Activated B cell treated with CpG ODN at 0.5 μM for 24 hours (primary cell): ENCODE results near the gene LMO1. TPM values are rescaled to one million over a fixed set of nuclear protein-coding genes. Genes with fewer than 3 reads are reported as not detected.

ENCODE experiments used
- ATAC-seq: fragments of 200-7000 bp; cut with Tn5 transposase; one replicate; pipeline ENCODE4 v1.10.0; 2021; ENCODE audit warnings: low read depth, mild to moderate bottlenecking, moderate library complexity
- CTCF ChIA-PET: fragments of 350-600 bp; sonication (Branson Sonifier 250); formaldehyde crosslinking; loops from one replicate; lab custom pipeline; 2021; ENCODE audit warnings: antibody characterized with exemption; lab: Charles Lee
- POLR2A ChIA-PET: fragments of 350-600 bp; sonication (Branson Sonifier 250); formaldehyde crosslinking; loops from one replicate; lab custom pipeline; 2021; ENCODE audit warnings: antibody characterized with exemption; lab: Charles Lee
- DNase-seq: peaks from one replicate; pipeline ENCODE4 v3.0.0; 2022
- H3K27ac Mint-ChIP-seq: one replicate; pipeline ENCODE4 v1.8.0; 2020; ENCODE audit warnings: mixed read lengths
- H3K27me3 Mint-ChIP-seq: one replicate; pipeline ENCODE4 v1.8.0; 2021; ENCODE audit warnings: mixed read lengths
- H3K36me3 Mint-ChIP-seq: one replicate; pipeline ENCODE4 v1.8.0; 2021; ENCODE audit warnings: low read depth, mixed read lengths
- H3K4me1 Mint-ChIP-seq: one replicate; pipeline ENCODE4 v1.8.0; 2021; ENCODE audit warnings: mixed read lengths
- H3K4me3 Mint-ChIP-seq: one replicate; pipeline ENCODE4 v1.8.0; 2020; ENCODE audit warnings: mild to moderate bottlenecking, mixed read lengths
- H3K9me3 Mint-ChIP-seq: one replicate; pipeline ENCODE4 v1.8.0; 2020; ENCODE audit warnings: mixed read lengths
- CTCF ChIP-seq: fragments of 200-600 bp; IDR thresholded peaks from one replicate; pipeline ENCODE4 v1.8.0; 2022; ENCODE audit warnings: antibody characterized with exemption, mild to moderate bottlenecking
- intact Hi-C: fragments of 100-400 bp; cut with micrococcal nuclease; formaldehyde crosslinking; loops from one replicate; pipeline ENCODE4 v1.15.1; 2024
- total RNA-seq: library from RNA; stranded (reverse); gene quantifications from 2 replicates; pipeline ENCODE4 v1.2.3, GENCODE V29; 2022

LMO1 gene
- total RNA-seq, 1 donor from 2014 or later = not detected

GRCh38 chr11:8223513-8223900 lies 40.2 kb downstream of the LMO1 start:
- intact Hi-C loops = loop anchor here (10.0 kb wide), 1 partner anchor 1281 kb away; no protein-coding TSS in a partner anchor

GRCh38 chr11:8222820-8223512 lies 40.7 kb downstream of the LMO1 start:
- ChIA-PET POLR2A (interaction anchor here (0.5 kb wide), 1 partner anchor 60 kb away, joined by 6 read pairs; no protein-coding TSS in a partner anchor), CTCF (interaction anchor here (0.8 to 1.5 kb wide), 3 partner anchors 344 to 738 kb away, joined by 3 read pairs; no protein-coding TSS in a partner anchor)
- H3K27me3 Mint-ChIP-seq = peaks cover 3% of the 10 kb centered on the region
- no peaks in the 10 kb centered on the region for H3K36me3 Mint-ChIP-seq
- no peak for TF ChIP-seq CTCF
- no peak overlapping the region for H3K4me3 Mint-ChIP-seq
- H3K4me1 Mint-ChIP-seq = no peaks in the 10 kb centered on the region
- H3K9me3 Mint-ChIP-seq = no peaks in the 10 kb centered on the region
- DNase-seq (no peak), ATAC-seq (no peak)
- intact Hi-C loops = loop anchor here (10.0 kb wide), 1 partner anchor 1282 kb away; no protein-coding TSS in a partner anchor
- no peak overlapping the region for H3K27ac Mint-ChIP-seq

More at GRCh38 chr11:8223513-8223900, 40.2 kb downstream of the LMO1 start:
- H3K27ac Mint-ChIP-seq = no peak overlapping the region
- ChIA-PET POLR2A (interaction anchor here (0.5 kb wide), 1 partner anchor 61 kb away, joined by 6 read pairs; no protein-coding TSS in a partner anchor), CTCF (interaction anchor here (0.8 to 1.5 kb wide), 5 partner anchors 339 to 737 kb away, joined by 3 to 11 read pairs (median 3); no protein-coding TSS in a partner anchor)
- H3K27me3 Mint-ChIP-seq = peaks cover 3% of the 10 kb centered on the region
- DNase-seq = no peak
- no peak for ATAC-seq
- TF ChIP-seq CTCF = no peak
- H3K36me3 Mint-ChIP-seq = no peaks in the 10 kb centered on the region
- H3K4me3 Mint-ChIP-seq = no peak overlapping the region
- no peaks in the 10 kb centered on the region for H3K4me1 Mint-ChIP-seq
- H3K9me3 Mint-ChIP-seq = no peaks in the 10 kb centered on the region

- Mint-ChIP-seq H3K4me1 (no peaks in the 10 kb centered on the region), H3K27ac (no peak overlapping the region), H3K36me3 (no peaks in the 10 kb centered on the region), H3K9me3 (no peaks in the 10 kb centered on the region), H3K27me3 (peaks cover 3% of the 10 kb centered on the region), H3K4me3 (no peak overlapping the region)
- TF ChIP-seq CTCF = no peak
- DNase-seq (no peak), ATAC-seq (no peak)
- ChIA-PET CTCF (interaction anchor here (1.5 kb wide), 1 partner anchor 345 kb away, joined by 3 read pairs; no protein-coding TSS in a partner anchor), POLR2A (no interaction called here)
- intact Hi-C loops = loop anchor here (10.0 kb wide), 1 partner anchor 1283 kb away; no protein-coding TSS in a partner anchor
Measured at GRCh38 chr11:8221917-8222495, 41.7 kb downstream of the LMO1 start.

GRCh38 chr11:8221046-8221723 lies 42.5 kb downstream of the LMO1 start:
- no peak for TF ChIP-seq CTCF
- peaks cover 3% of the 10 kb centered on the region for H3K27me3 Mint-ChIP-seq
- no peaks in the 10 kb centered on the region for H3K36me3 Mint-ChIP-seq
- intact Hi-C loops = loop anchor here (10.0 kb wide), 1 partner anchor 1284 kb away; no protein-coding TSS in a partner anchor
- ATAC-seq (no peak), DNase-seq (no peak)
- H3K4me3 Mint-ChIP-seq = no peak overlapping the region
- H3K9me3 Mint-ChIP-seq = no peaks in the 10 kb centered on the region
- H3K27ac Mint-ChIP-seq = no peak overlapping the region
- CTCF ChIA-PET = interaction anchor here (1.6 to 2.4 kb wide), 3 partner anchors 43 to 738 kb away, joined by 3 to 14 read pairs (median 4); no protein-coding TSS in a partner anchor
- POLR2A ChIA-PET = interaction anchor here (0.6 to 0.7 kb wide), 4 partner anchors 13 to 612 kb away, joined by 3 to 10 read pairs (median 4); no protein-coding TSS in a partner anchor
- H3K4me1 Mint-ChIP-seq = no peaks in the 10 kb centered on the region
